BLaER1 (cell line): ENCODE data around the gene PXDN.

ENCODE experiments used
- H3K27ac ChIP-seq: shearing (Covaris generic); formaldehyde crosslinking; 2 replicates; pipeline ENCODE4 v1.8.1; 2022
- H3K27me3 ChIP-seq: shearing (Covaris generic); formaldehyde crosslinking; 2 replicates; pipeline ENCODE4 v1.8.1; 2022
- H3K36me3 ChIP-seq: shearing (Covaris generic); formaldehyde crosslinking; 2 replicates; pipeline ENCODE4 v1.8.1; 2022
- H3K4me1 ChIP-seq: shearing (Covaris generic); formaldehyde crosslinking; 2 replicates; pipeline ENCODE4 v1.8.1; 2022
- H3K4me2 ChIP-seq: shearing (Covaris generic); formaldehyde crosslinking; 2 replicates; pipeline ENCODE4 v1.8.1; 2022
- H3K4me3 ChIP-seq: shearing (Covaris generic); formaldehyde crosslinking; 2 replicates; pipeline ENCODE4 v1.8.1; 2022
- H3K9ac ChIP-seq: shearing (Covaris generic); formaldehyde crosslinking; 2 replicates; pipeline ENCODE4 v1.8.1; 2022
- H3K9me3 ChIP-seq: shearing (Covaris generic); formaldehyde crosslinking; 2 replicates; pipeline ENCODE4 v1.8.1; 2022
- H4K20me1 ChIP-seq: shearing (Covaris generic); formaldehyde crosslinking; 2 replicates; pipeline ENCODE4 v1.8.1; 2022
- Cebpa-rat ChIP-seq: shearing (Covaris generic); IDR thresholded peaks from 2 replicates; pipeline ENCODE4 v1.8.1; 2022

PXDN gene

GRCh38 chr2:1744446-1745170 lies at the start of gene PXDN:
Gene PXDN, minus strand, starts transcription at chr2:1744515. Its CDS starts 60 bp downstream, at chr2:1744455.
- no peak for TF ChIP-seq Cebpa-rat
- Histone ChIP-seq H3K4me2 (peak within 1 kb of the TSS; percentile 98), H3K27me3 (no peaks in the 10 kb centered on the region), H3K4me3 (peak within 1 kb of the TSS; percentile 89), H3K27ac (peak within 1 kb of the TSS; percentile 96), H3K9ac (peak within 1 kb of the TSS; percentile 93), H4K20me1 (peaks cover 37% of the 10 kb centered on the region), H3K9me3 (no peaks in the 10 kb centered on the region), H3K36me3 (peaks cover 32% of the 10 kb centered on the region), H3K4me1 (peaks cover 67% of the 10 kb centered on the region)

- Histone ChIP-seq H3K27ac (peak overlapping the region; percentile 98), H3K4me2 (peak overlapping the region; percentile 96), H3K4me3 (peak overlapping the region; percentile 72), H4K20me1 (no peaks in the 10 kb centered on the region), H3K4me1 (peaks cover 65% of the 10 kb centered on the region), H3K36me3 (no peaks in the 10 kb centered on the region), H3K9ac (peak overlapping the region; percentile 94), H3K9me3 (no peaks in the 10 kb centered on the region), H3K27me3 (no peaks in the 10 kb centered on the region)
- TF ChIP-seq Cebpa-rat, result no peak
These were observed 49.6 kb upstream of the PXDN start for GRCh38 chr2:1793868-1794445.

- TF ChIP-seq Cebpa-rat, result no peak
- Histone ChIP-seq H3K4me2 (peak overlapping the region; percentile 96), H3K4me1 (peaks cover 65% of the 10 kb centered on the region), H3K9me3 (no peaks in the 10 kb centered on the region), H3K27me3 (no peaks in the 10 kb centered on the region), H3K9ac (peak overlapping the region; percentile 94), H3K27ac (peak overlapping the region; percentile 98), H3K4me3 (peak overlapping the region; percentile 72), H3K36me3 (no peaks in the 10 kb centered on the region), H4K20me1 (no peaks in the 10 kb centered on the region)
These were observed 48.9 kb upstream of the PXDN start for GRCh38 chr2:1793001-1793867.

GRCh38 chr2:1791685-1792435 lies 47.5 kb upstream of the PXDN start:
- peak overlapping the region; percentile 72 for H3K4me3 ChIP-seq

GRCh38 chr2:1791006-1791605 lies 46.8 kb upstream of the PXDN start:
- no peaks in the 10 kb centered on the region for H4K20me1 ChIP-seq
- H3K4me3 ChIP-seq, result peak overlapping the region; percentile 72
- TF ChIP-seq Cebpa-rat, result no peak
- H3K36me3 ChIP-seq, result no peaks in the 10 kb centered on the region
- no peaks in the 10 kb centered on the region for H3K9me3 ChIP-seq
- no peaks in the 10 kb centered on the region for H3K27me3 ChIP-seq
- peak overlapping the region; percentile 98 for H3K27ac ChIP-seq
- peaks cover 76% of the 10 kb centered on the region for H3K4me1 ChIP-seq
- H3K4me2 ChIP-seq, result peak overlapping the region; percentile 96
- peak overlapping the region; percentile 94 for H3K9ac ChIP-seq

More at GRCh38 chr2:1791685-1792435, 47.5 kb upstream of the PXDN start:
- Histone ChIP-seq H3K36me3 (no peaks in the 10 kb centered on the region), H3K27ac (peak overlapping the region; percentile 98), H3K9ac (peak overlapping the region; percentile 94), H4K20me1 (no peaks in the 10 kb centered on the region), H3K9me3 (no peaks in the 10 kb centered on the region), H3K4me2 (peak overlapping the region; percentile 96), H3K27me3 (no peaks in the 10 kb centered on the region), H3K4me1 (peaks cover 68% of the 10 kb centered on the region)
- TF ChIP-seq Cebpa-rat, result no peak

GRCh38 chr2:1790473-1790872 lies 46.2 kb upstream of the PXDN start:
- H3K27me3 ChIP-seq, result no peaks in the 10 kb centered on the region
- H3K4me2 ChIP-seq, result peak overlapping the region; percentile 96
- H4K20me1 ChIP-seq, result no peaks in the 10 kb centered on the region
- H3K9me3 ChIP-seq, result no peaks in the 10 kb centered on the region
- peak overlapping the region; percentile 72 for H3K4me3 ChIP-seq
- peak overlapping the region; percentile 98 for H3K27ac ChIP-seq
- peaks cover 82% of the 10 kb centered on the region for H3K4me1 ChIP-seq
- no peak for TF ChIP-seq Cebpa-rat
- no peaks in the 10 kb centered on the region for H3K36me3 ChIP-seq
- H3K9ac ChIP-seq, result peak overlapping the region; percentile 94

GRCh38 chr2:1789610-1790009 lies 45.3 kb upstream of the PXDN start:
- Histone ChIP-seq H3K27ac (peak overlapping the region; percentile 98), H3K4me1 (peaks cover 82% of the 10 kb centered on the region), H4K20me1 (no peaks in the 10 kb centered on the region), H3K36me3 (no peaks in the 10 kb centered on the region), H3K27me3 (no peaks in the 10 kb centered on the region), H3K4me2 (peak overlapping the region; percentile 96), H3K9ac (peak overlapping the region; percentile 94), H3K4me3 (peak overlapping the region; percentile 72; the same call in 1 of the 2 replicates), H3K9me3 (no peaks in the 10 kb centered on the region)
- no peak for TF ChIP-seq Cebpa-rat

GRCh38 chr2:1788478-1788959 lies 44.2 kb upstream of the PXDN start:
- H3K4me3 ChIP-seq, result peak overlapping the region; percentile 37

More at GRCh38 chr2:1788478-1788959, 44.2 kb upstream of the PXDN start:
- TF ChIP-seq Cebpa-rat, result no peak
- no peaks in the 10 kb centered on the region for H3K36me3 ChIP-seq
- H4K20me1 ChIP-seq, result no peaks in the 10 kb centered on the region
- no peaks in the 10 kb centered on the region for H3K9me3 ChIP-seq
- peaks cover 82% of the 10 kb centered on the region for H3K4me1 ChIP-seq
- peak overlapping the region; percentile 98 for H3K27ac ChIP-seq
- peak overlapping the region; percentile 96 for H3K4me2 ChIP-seq
- H3K27me3 ChIP-seq, result no peaks in the 10 kb centered on the region
- H3K9ac ChIP-seq, result peak overlapping the region; percentile 75
